Measurements from ENCODE around the gene LIME1.

Gene LIME1

DNA sequence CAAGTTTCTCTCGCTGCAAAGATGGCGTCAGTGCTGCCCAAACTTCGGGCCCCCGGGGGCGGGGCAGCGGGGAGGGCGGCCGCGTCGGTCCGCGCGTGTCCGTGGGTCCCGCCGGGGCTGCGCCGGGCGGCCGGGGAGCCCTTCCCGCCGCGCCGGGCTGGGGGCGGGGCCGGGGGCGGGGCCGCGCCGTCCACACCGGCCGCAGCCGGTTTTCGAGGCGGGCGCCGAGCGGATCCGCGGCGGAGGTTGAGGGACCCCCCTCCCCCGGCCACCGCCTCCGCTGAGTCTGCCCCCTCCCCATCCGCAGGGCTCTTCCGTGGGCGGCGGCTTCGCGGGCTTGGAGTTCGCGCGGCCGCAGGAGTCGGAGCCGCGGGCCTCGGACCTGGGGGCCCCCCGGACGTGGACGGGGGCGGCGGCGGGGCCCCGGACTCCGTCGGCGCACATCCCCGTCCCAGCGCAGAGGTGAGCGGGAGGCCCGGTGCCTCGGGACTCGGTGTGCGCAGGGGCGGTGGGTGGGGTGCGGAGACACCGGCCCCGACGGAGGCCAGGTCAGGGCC lies 3.7 kb downstream of the LIME1 start:
- peaks cover 0 to 7% of the 10 kb centered on the region in 2 donors for H3K36me3 ChIP-seq (ENCODE audit: control insufficient read depth in 2 of 2, insufficient read depth in 2 of 2, low read length in 2 of 2)

DNA sequence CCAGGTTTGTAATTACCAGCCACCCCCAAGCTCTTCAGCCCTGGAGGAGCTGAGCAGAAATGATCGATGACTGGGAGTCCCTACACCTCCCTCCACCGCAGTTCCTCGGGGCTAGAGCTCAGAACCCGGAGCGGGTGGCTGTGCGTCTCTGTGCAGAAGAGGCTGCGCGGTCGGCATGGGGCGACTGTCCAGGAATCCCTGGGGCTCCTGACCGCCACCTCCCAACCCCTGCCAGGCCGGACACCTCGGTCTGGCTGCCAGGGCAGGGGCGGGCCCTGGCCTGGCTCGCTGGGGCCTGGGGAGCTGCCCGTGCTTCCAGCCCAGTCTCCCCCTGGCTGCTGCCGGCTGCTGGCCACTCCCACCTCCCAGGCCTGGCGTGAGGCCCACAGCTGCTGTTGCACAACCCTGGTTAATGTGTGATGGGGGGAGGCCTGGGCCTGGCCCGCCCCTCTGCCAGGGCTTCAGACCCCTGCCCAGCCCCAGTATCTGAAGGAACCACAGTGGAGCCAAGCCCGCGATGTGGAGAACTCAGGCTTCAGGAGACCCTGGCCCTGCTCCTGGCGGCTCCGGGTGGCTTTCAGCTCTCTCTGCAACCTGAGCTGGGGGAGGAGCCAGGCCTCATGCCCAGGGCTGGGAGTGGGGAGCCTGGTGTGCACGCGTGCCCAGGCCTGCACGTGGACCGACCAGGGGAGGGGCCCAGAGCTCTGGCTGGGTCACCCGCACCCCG lies 4.3 kb downstream of the LIME1 start:
- H3K9ac ChIP-seq (ENCODE audit: low read depth in 1 of 2, low read length in 2 of 2), result peak overlapping the region; percentile 56 to 78
- H3K9me3 ChIP-seq (ENCODE audit: control insufficient read depth in 2 of 2, low read length in 2 of 2), result no peaks in the 10 kb centered on the region
- peaks cover 34 to 36% of the 10 kb centered on the region in 2 donors for H3K4me1 ChIP-seq (ENCODE audit: control insufficient read depth in 2 of 2, insufficient read depth in 2 of 2, low read length in 2 of 2)
- no peaks in the 10 kb centered on the region for H3K27me3 ChIP-seq (ENCODE audit: control insufficient read depth in 2 of 2, insufficient read depth in 2 of 2, low read length in 2 of 2)
- H3K36me3 ChIP-seq (ENCODE audit: control insufficient read depth in 2 of 2, insufficient read depth in 2 of 2, low read length in 2 of 2), result peaks cover 0 to 2% of the 10 kb centered on the region in 2 donors
- H3K4me3 ChIP-seq (ENCODE audit: low read length in 2 of 2), result peak overlapping the region; percentile 69 to 75
- peak overlapping the region; percentile 89 to 92 for H3K27ac ChIP-seq (ENCODE audit: low read depth in 2 of 2, low read length in 2 of 2)

More for the DNA sequence above, 3.7 kb downstream of the LIME1 start:
- peak overlapping the region; percentile 69 to 75 for H3K4me3 ChIP-seq (ENCODE audit: low read length in 2 of 2)
- peaks cover 37 to 39% of the 10 kb centered on the region in 2 donors for H3K4me1 ChIP-seq (ENCODE audit: control insufficient read depth in 2 of 2, insufficient read depth in 2 of 2, low read length in 2 of 2)
- no peaks in the 10 kb centered on the region for H3K27me3 ChIP-seq (ENCODE audit: control insufficient read depth in 2 of 2, insufficient read depth in 2 of 2, low read length in 2 of 2)
- H3K9ac ChIP-seq (ENCODE audit: low read depth in 1 of 2, low read length in 2 of 2), result peak overlapping the region; percentile 56 to 78
- no peaks in the 10 kb centered on the region for H3K9me3 ChIP-seq (ENCODE audit: control insufficient read depth in 2 of 2, low read length in 2 of 2)
- peak overlapping the region; percentile 89 to 92 for H3K27ac ChIP-seq (ENCODE audit: low read depth in 2 of 2, low read length in 2 of 2)

DNA sequence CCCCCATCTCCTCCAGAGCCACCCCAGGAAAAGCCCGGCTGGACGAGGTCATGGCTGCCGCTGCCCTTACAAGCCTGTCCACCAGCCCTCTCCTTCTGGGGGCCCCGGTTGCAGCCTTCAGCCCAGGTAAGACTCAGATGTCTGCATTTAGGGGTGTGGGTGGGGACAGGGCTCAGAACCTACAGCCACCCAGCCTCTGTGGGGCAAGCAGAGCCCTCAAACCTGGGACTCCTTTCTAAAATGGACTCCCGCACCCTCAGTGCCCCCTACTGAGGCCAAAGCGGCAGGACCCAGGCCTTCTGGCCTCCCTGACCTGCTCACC lies 4.9 kb downstream of the LIME1 start:
- Histone ChIP-seq H3K27ac (ENCODE audit: low read depth in 2 of 2, low read length in 2 of 2) (peak overlapping the region in 1 of 2 donors; percentile 89), H3K9ac (ENCODE audit: low read depth in 1 of 2, low read length in 2 of 2) (peak overlapping the region in 1 of 2 donors; percentile 78), H3K27me3 (ENCODE audit: control insufficient read depth in 2 of 2, insufficient read depth in 2 of 2, low read length in 2 of 2) (no peaks in the 10 kb centered on the region), H3K4me1 (ENCODE audit: control insufficient read depth in 2 of 2, insufficient read depth in 2 of 2, low read length in 2 of 2) (peaks cover 29 to 31% of the 10 kb centered on the region in 2 donors), H3K36me3 (ENCODE audit: control insufficient read depth in 2 of 2, insufficient read depth in 2 of 2, low read length in 2 of 2) (no peaks in the 10 kb centered on the region), H3K4me3 (ENCODE audit: low read length in 2 of 2) (peak overlapping the region in 1 of 2 donors; percentile 69), H3K9me3 (ENCODE audit: control insufficient read depth in 2 of 2, low read length in 2 of 2) (no peaks in the 10 kb centered on the region)

DNA sequence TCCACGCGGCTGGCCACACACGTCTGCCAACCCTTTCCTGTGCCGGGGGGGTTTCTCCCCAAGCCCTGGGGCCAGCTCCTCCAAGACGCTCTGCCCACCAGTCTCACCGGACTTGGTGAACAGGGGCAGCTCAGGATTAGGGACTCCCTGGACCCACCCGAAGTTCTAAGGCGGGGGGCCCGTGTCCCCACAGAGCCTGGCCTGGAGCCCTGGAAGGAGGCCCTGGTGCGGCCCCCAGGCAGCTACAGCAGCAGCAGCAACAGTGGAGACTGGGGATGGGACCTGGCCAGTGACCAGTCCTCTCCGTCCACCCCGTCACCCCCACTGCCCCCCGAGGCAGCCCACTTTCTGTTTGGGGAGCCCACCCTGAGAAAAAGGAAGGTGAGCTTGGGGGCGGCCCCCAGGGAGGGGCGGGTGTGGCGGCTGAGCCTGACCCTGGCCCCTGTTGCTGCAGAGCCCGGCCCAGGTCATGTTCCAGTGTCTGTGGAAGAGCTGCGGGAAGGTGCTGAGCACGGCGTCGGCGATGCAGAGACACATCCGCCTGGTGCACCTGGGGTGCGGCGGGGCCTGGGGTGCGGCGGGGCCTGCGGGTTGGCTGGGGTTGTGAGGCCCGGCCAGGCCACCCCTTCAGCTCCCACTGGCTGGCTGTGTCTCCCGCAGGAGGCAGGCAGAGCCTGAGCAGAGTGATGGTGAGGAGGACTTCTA lies 5.4 kb downstream of the LIME1 start:
- Histone ChIP-seq H3K9ac (ENCODE audit: low read depth in 1 of 2, low read length in 2 of 2) (peak overlapping the region in 1 of 2 donors; percentile 78), H3K4me3 (ENCODE audit: low read length in 2 of 2) (no peak overlapping the region), H3K4me1 (ENCODE audit: control insufficient read depth in 2 of 2, insufficient read depth in 2 of 2, low read length in 2 of 2) (peaks cover 24 to 26% of the 10 kb centered on the region in 2 donors), H3K36me3 (ENCODE audit: control insufficient read depth in 2 of 2, insufficient read depth in 2 of 2, low read length in 2 of 2) (no peaks in the 10 kb centered on the region), H3K27me3 (ENCODE audit: control insufficient read depth in 2 of 2, insufficient read depth in 2 of 2, low read length in 2 of 2) (no peaks in the 10 kb centered on the region), H3K9me3 (ENCODE audit: control insufficient read depth in 2 of 2, low read length in 2 of 2) (no peaks in the 10 kb centered on the region), H3K27ac (ENCODE audit: low read depth in 2 of 2, low read length in 2 of 2) (no peak overlapping the region)

DNA sequence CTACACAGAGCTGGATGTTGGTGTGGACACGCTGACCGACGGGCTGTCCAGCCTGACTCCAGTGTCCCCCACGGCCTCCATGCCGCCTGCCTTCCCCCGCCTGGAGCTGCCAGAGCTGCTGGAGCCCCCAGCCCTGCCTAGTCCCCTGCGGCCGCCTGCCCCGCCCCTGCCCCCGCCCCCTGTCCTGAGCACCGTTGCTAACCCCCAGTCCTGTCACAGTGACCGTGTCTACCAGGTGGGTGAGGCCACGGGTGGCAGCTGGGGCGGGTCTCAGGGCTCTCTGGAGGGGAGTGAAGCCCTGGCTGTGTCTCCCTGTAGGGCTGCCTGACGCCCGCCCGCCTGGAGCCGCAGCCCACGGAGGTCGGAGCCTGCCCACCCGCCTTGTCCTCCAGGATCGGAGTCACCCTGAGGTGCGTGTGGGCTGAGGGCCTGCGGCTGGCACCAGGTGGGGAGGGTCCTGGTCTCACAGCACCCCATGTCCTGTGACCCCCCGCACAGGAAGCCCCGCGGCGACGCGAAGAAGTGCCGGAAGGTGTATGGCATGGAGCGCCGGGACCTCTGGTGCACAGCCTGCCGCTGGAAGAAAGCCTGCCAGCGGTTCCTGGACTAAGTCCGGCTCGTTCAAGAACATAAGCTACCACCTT lies 6.0 kb downstream of the LIME1 start:
- peaks cover 18 to 20% of the 10 kb centered on the region in 2 donors for H3K4me1 ChIP-seq (ENCODE audit: control insufficient read depth in 2 of 2, insufficient read depth in 2 of 2, low read length in 2 of 2)
- no peak overlapping the region for H3K27ac ChIP-seq (ENCODE audit: low read depth in 2 of 2, low read length in 2 of 2)
- no peaks in the 10 kb centered on the region for H3K9me3 ChIP-seq (ENCODE audit: control insufficient read depth in 2 of 2, low read length in 2 of 2)
- H3K9ac ChIP-seq (ENCODE audit: low read depth in 1 of 2, low read length in 2 of 2), result no peak overlapping the region
- H3K4me3 ChIP-seq (ENCODE audit: low read length in 2 of 2), result no peak overlapping the region
- H3K36me3 ChIP-seq (ENCODE audit: control insufficient read depth in 2 of 2, insufficient read depth in 2 of 2, low read length in 2 of 2), result no peaks in the 10 kb centered on the region
- H3K27me3 ChIP-seq (ENCODE audit: control insufficient read depth in 2 of 2, insufficient read depth in 2 of 2, low read length in 2 of 2), result no peaks in the 10 kb centered on the region

DNA sequence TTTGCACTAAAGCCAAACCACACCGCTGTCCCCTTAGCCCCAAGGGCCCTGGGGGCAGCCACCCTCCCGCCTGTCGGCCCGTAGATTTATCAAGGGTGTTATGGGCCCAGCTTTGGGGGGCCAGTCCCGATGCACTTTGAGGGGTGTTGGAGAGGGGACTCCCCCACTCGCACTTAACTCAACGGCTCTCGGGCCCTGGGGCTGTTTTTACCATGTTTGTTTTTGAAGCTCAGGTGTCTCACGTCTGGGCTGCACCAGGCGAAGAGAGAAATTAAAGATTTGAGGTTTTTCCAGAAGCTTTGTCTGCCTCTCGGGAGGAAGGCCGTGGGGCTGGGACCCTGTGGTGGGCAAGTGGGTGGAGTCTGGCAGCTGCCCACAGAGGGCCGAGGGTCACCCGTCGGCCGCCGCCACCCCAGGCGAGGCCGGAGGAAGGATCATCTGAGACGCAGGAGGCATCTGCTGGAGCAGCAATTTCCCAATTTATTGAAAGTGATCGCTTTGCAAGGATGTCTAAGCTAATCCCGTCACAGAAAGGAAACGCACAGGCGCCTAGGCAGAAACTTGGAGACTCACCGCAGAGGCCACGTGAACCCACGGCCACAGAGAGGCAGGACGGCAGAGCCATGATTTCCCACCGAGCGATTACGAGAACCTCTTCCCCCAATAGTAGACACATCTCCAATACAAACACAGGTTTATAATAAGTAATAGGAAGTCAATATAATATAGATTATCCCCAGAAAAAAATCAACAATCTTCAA lies 6.9 kb downstream of the LIME1 start:
- peaks cover 14 to 16% of the 10 kb centered on the region in 2 donors for H3K4me1 ChIP-seq (ENCODE audit: control insufficient read depth in 2 of 2, insufficient read depth in 2 of 2, low read length in 2 of 2)
- H3K36me3 ChIP-seq (ENCODE audit: control insufficient read depth in 2 of 2, insufficient read depth in 2 of 2, low read length in 2 of 2), result no peaks in the 10 kb centered on the region
- no peaks in the 10 kb centered on the region for H3K27me3 ChIP-seq (ENCODE audit: control insufficient read depth in 2 of 2, insufficient read depth in 2 of 2, low read length in 2 of 2)
- no peak overlapping the region for H3K4me3 ChIP-seq (ENCODE audit: low read length in 2 of 2)
- no peaks in the 10 kb centered on the region for H3K9me3 ChIP-seq (ENCODE audit: control insufficient read depth in 2 of 2, low read length in 2 of 2)
- no peak overlapping the region for H3K27ac ChIP-seq (ENCODE audit: low read depth in 2 of 2, low read length in 2 of 2)
- H3K9ac ChIP-seq (ENCODE audit: low read depth in 1 of 2, low read length in 2 of 2), result no peak overlapping the region

DNA sequence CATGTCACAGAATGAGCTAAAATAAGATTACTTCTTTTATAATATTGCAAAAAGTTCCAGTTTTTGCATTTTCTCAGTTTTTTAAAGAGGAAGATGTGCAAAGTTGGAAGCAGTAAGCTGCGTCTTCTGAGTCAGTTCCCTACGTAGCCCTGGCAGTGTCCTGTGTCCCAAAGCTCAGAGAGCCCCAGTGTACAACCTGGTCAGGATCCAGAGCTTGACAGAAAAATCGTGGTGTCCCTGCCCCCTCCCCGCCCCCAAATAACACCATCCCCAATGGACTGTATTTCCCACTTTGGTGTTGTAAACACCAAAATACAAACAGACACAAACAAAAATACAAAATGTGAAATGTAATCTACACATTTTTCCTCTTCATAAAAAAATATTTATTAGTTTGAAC lies 7.7 kb downstream of the LIME1 start:
- Histone ChIP-seq H3K27me3 (ENCODE audit: control insufficient read depth in 2 of 2, insufficient read depth in 2 of 2, low read length in 2 of 2) (no peaks in the 10 kb centered on the region), H3K36me3 (ENCODE audit: control insufficient read depth in 2 of 2, insufficient read depth in 2 of 2, low read length in 2 of 2) (no peaks in the 10 kb centered on the region), H3K27ac (ENCODE audit: low read depth in 2 of 2, low read length in 2 of 2) (no peak overlapping the region), H3K9ac (ENCODE audit: low read depth in 1 of 2, low read length in 2 of 2) (no peak overlapping the region), H3K4me1 (ENCODE audit: control insufficient read depth in 2 of 2, insufficient read depth in 2 of 2, low read length in 2 of 2) (peaks cover 8 to 12% of the 10 kb centered on the region in 2 donors), H3K9me3 (ENCODE audit: control insufficient read depth in 2 of 2, low read length in 2 of 2) (no peaks in the 10 kb centered on the region), H3K4me3 (ENCODE audit: low read length in 2 of 2) (no peak overlapping the region)

DNA sequence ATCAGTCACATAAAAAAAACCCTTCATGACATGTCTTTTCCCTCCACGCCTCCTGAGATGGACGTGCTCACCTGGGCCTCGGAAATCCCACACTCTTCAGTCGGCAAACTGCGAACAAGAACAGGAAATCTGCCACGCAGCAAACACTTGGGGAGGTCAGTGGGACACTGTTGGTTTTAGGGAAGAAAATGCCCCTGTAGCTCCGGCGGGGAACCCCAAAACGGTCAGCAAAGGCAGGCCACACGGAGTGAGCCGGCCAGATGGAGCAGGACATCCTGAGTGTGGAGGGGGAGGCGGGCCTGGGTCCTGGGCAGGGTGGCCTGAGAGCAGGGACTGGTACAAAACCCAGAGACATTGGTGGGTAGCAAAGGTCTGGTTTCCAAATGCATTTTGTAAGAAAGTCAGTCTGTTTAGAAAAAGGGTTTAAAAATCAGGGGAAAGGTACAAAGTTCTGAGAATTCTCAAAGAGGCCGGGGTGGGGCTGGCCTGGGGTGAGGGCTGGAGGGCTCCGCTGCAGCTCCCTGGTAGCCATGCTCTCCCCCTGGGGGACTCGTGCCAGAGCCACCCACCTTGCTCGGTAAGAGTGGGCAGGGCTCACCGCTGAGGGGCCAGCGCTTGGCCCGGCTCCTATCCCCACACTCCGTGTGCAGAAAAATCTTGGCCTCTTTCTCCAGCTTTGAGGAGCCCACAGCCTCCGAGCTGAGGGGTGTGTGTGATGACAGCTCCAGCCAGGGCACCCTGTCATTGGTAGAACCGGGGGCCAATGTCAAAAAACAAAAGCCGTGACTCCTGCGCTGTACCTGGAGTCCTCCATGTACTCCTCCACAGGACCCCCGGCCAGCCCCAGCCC lies 8.3 kb downstream of the LIME1 start:
- no peak overlapping the region for H3K9ac ChIP-seq (ENCODE audit: low read depth in 1 of 2, low read length in 2 of 2)
- no peaks in the 10 kb centered on the region for H3K27me3 ChIP-seq (ENCODE audit: control insufficient read depth in 2 of 2, insufficient read depth in 2 of 2, low read length in 2 of 2)
- no peak overlapping the region for H3K4me3 ChIP-seq (ENCODE audit: low read length in 2 of 2)
- H3K9me3 ChIP-seq (ENCODE audit: control insufficient read depth in 2 of 2, low read length in 2 of 2), result no peaks in the 10 kb centered on the region
- H3K4me1 ChIP-seq (ENCODE audit: control insufficient read depth in 2 of 2, insufficient read depth in 2 of 2, low read length in 2 of 2), result peaks cover 8 to 12% of the 10 kb centered on the region in 2 donors
- H3K27ac ChIP-seq (ENCODE audit: low read depth in 2 of 2, low read length in 2 of 2), result no peak overlapping the region
- H3K36me3 ChIP-seq (ENCODE audit: control insufficient read depth in 2 of 2, insufficient read depth in 2 of 2, low read length in 2 of 2), result no peaks in the 10 kb centered on the region

DNA sequence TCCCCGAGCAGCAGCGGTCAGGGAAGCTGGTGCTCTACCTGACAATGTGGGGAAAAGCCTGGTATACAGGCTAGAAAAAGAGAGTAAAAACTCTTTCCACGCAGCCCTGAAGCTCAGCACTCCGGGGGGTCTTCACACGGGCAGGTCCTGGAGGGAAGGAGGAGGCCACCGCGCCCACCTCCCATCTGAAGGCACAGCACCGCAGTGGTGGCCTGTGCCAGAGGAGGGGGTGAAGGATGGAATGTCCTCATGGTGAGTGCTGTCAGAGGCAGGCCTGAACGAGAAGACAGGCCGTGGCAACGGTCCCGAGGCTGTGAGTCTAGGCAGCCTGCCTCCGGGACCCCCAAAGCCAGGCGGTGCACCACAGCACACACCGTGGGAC lies 9.0 kb downstream of the LIME1 start:
- no peaks in the 10 kb centered on the region for H3K36me3 ChIP-seq (ENCODE audit: control insufficient read depth in 2 of 2, insufficient read depth in 2 of 2, low read length in 2 of 2)
- H3K27ac ChIP-seq (ENCODE audit: low read depth in 2 of 2, low read length in 2 of 2), result no peak overlapping the region
- H3K9me3 ChIP-seq (ENCODE audit: control insufficient read depth in 2 of 2, low read length in 2 of 2), result no peaks in the 10 kb centered on the region
- H3K4me3 ChIP-seq (ENCODE audit: low read length in 2 of 2), result no peak overlapping the region
- no peak overlapping the region for H3K9ac ChIP-seq (ENCODE audit: low read depth in 1 of 2, low read length in 2 of 2)
- H3K27me3 ChIP-seq (ENCODE audit: control insufficient read depth in 2 of 2, insufficient read depth in 2 of 2, low read length in 2 of 2), result no peaks in the 10 kb centered on the region
- H3K4me1 ChIP-seq (ENCODE audit: control insufficient read depth in 2 of 2, insufficient read depth in 2 of 2, low read length in 2 of 2), result peaks cover 8 to 11% of the 10 kb centered on the region in 2 donors
